ENCODE measurements around the gene OR52J3. TPM values are rescaled to one million over a fixed set of nuclear protein-coding genes. Genes with fewer than 3 reads are reported as not detected.

OR52J3 gene
- total and polyA plus RNA-seq, 10 of the 15 experiments (the other 5 are each of a cell fraction or from before 2014, with no cell fraction given): not detected

GRCh38 chr11:5059391-5059790 lies 13.1 kb downstream of the OR52J3 start, which contains the start of gene OR52E2:
Gene OR52E2, minus strand, starts transcription at chr11:5059627. Its CDS starts 0 bp downstream, at chr11:5059627.
- H4K20me1 ChIP-seq (ENCODE audit: control insufficient read depth, insufficient read depth): no peaks in the 10 kb centered on the region
- FAIRE-seq (no peak), DNase-seq (ENCODE audit: low read depth, low spot score) (no peak), ATAC-seq (no peak)
- no peaks in the 10 kb centered on the region for H3K9me3 ChIP-seq (replicated peaks; ENCODE audit: control insufficient read depth, insufficient read depth, low read length)
- CTCF ChIA-PET: no interaction called here
- no peak within 1 kb of the TSS for H3K27ac ChIP-seq (ENCODE audit: control insufficient read depth, insufficient read depth)
- 25% methylated on average over 3 of the region's 3 CpGs for WGBS (ENCODE audit: insufficient coverage, insufficient replicate concordance, low lambda C conversion rate, missing lambda C conversion rate)
- no peak within 1 kb of the TSS for H2AFZ ChIP-seq (ENCODE audit: control insufficient read depth, low read depth, low read length)
- H3K4me2 ChIP-seq (ENCODE audit: control insufficient read depth, insufficient read depth): no peak within 1 kb of the TSS
- SMC1A ChIA-PET (ENCODE audit: uncharacterized antibody, unreplicated experiment): no interaction called here
- RAD21 ChIA-PET (ENCODE audit: unreplicated experiment): no interaction called here
- no peaks in the 10 kb centered on the region for H3K27me3 ChIP-seq (replicated peaks in 1 of 2; ENCODE audit: control insufficient read depth in 2 of 2, insufficient read depth in 2 of 2, low read length in 1 of 2)
- intact Hi-C loops (cut with micrococcal nuclease; ENCODE audit: unreplicated experiment) (no loop called here), in situ Hi-C loops (cut with MboI) (no loop called here)
- H3K4me1 ChIP-seq (ENCODE audit: control insufficient read depth, insufficient read depth, low read length): no peaks in the 10 kb centered on the region
- no peak within 1 kb of the TSS for H3K4me3 ChIP-seq
- no peaks in the 10 kb centered on the region for H3K79me2 ChIP-seq (ENCODE audit: control insufficient read depth, insufficient read depth, low read length)
- TF ChIP-seq RAD51 (IDR thresholded peaks at IDR 0.05) (no peak), CREB1 (IDR thresholded peaks at IDR 0.05; ENCODE audit: low read depth) (no peak), PBX3 (IDR thresholded peaks at IDR 0.05; ENCODE audit: insufficient replicate concordance, low read depth, low read length) (no peak), RELB (IDR thresholded peaks at IDR 0.05; ENCODE audit: low read depth) (no peak), KAT2A (conservative IDR thresholded peaks at IDR 0.05; ENCODE audit: control insufficient read depth, low read depth, low read length) (no peak), POLR2AphosphoS2 (IDR thresholded peaks at IDR 0.05; ENCODE audit: low read depth, low read length) (no peak), WRNIP1 (IDR thresholded peaks at IDR 0.05; ENCODE audit: borderline replicate concordance, low read depth, low read length) (no peak), ZNF207 (IDR thresholded peaks at IDR 0.05; ENCODE audit: borderline replicate concordance) (no peak), MTA3 (IDR thresholded peaks at IDR 0.05; ENCODE audit: borderline replicate concordance, low read length) (no peak), STAT3 (IDR thresholded peaks at IDR 0.05; ENCODE audit: low read depth, low read length) (no peak), EZH2 (IDR thresholded peaks at IDR 0.05; ENCODE audit: borderline replicate concordance, control insufficient read depth, low read depth, low read length) (no peak)
- TF ChIP-seq, protein P1, sequence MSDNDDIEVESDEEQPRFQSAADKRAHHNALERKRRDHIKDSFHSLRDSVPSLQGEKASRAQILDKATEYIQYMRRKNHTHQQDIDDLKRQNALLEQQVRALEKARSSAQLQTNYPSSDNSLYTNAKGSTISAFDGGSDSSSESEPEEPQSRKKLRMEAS (IDR thresholded peaks at IDR 0.05; ENCODE audit: low read depth, low read length): no peak
- TF ChIP-seq, protein P2, sequence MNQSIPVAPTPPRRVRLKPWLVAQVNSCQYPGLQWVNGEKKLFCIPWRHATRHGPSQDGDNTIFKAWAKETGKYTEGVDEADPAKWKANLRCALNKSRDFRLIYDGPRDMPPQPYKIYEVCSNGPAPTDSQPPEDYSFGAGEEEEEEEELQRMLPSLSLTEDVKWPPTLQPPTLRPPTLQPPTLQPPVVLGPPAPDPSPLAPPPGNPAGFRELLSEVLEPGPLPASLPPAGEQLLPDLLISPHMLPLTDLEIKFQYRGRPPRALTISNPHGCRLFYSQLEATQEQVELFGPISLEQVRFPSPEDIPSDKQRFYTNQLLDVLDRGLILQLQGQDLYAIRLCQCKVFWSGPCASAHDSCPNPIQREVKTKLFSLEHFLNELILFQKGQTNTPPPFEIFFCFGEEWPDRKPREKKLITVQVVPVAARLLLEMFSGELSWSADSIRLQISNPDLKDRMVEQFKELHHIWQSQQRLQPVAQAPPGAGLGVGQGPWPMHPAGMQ (IDR thresholded peaks at IDR 0.05; ENCODE audit: borderline replicate concordance): no peak
- POLR2A ChIA-PET: no interaction called here
- no TSS peak for BruUV-seq (replicated peaks)
- no peak within 1 kb of the TSS for H3K9ac ChIP-seq (ENCODE audit: control insufficient read depth, insufficient read depth, low read length)
- no peaks in the 10 kb centered on the region for H3K36me3 ChIP-seq (ENCODE audit: control insufficient read depth in 2 of 2, insufficient read depth in 2 of 2, low read length in 1 of 2)
